H1 (cell line): ENCODE measurements around the gene IL6R. TPM values are rescaled to one million over a fixed set of nuclear protein-coding genes. Genes with fewer than 3 reads are reported as not detected.

Experiments used
- CTCF ChIA-PET: fragments of 300-600 bp; sonication (Branson Sonifier 250); formaldehyde crosslinking; loops from one replicate; lab custom pipeline; 2021; ENCODE audit not compliant: partially characterized antibody; lab: Charles Lee
- POLR2A ChIA-PET: fragments of 300-600 bp; sonication (Branson Sonifier 250); formaldehyde crosslinking; loops from one replicate; lab custom pipeline; 2021; ENCODE audit warnings: inconsistent platforms; ENCODE audit not compliant: partially characterized antibody; lab: Charles Lee
- DNase-seq, 2 experiments: peaks; one replicate each; pipeline versions ENCODE4 v3.0.0 to v3.0.0-alpha.2; 2010 to 2022; ENCODE audit warnings: low spot score in 2 of 2, low read depth in 1 of 2, mixed read lengths in 1 of 2
- FAIRE-seq: peaks from 2 replicates; lab custom pipeline; 2011; peaks lifted over from hg19 to GRCh38; lab: Jason Lieb, UNC
- H2AFZ ChIP-seq: 2 replicates; pipeline ENCODE4 v1.8.1; 2012; ENCODE audit warnings: low read length, inconsistent platforms
- H2AK5ac ChIP-seq: 2 replicates; pipeline ENCODE4 v1.6.1; 2013; ENCODE audit warnings: low read depth, low read length
- H2BK120ac ChIP-seq: replicated peaks from 2 replicates; pipeline ENCODE3; 2013; ENCODE audit warnings: low read depth, low read length, inconsistent platforms
- H2BK12ac ChIP-seq: 2 replicates; pipeline ENCODE4 v1.6.1; 2013; ENCODE audit warnings: low read depth, low read length
- H2BK15ac ChIP-seq: 2 replicates; pipeline ENCODE4 v1.6.1; 2013; ENCODE audit warnings: low read length
- H2BK20ac ChIP-seq: 2 replicates; pipeline ENCODE4 v1.6.1; 2013; ENCODE audit warnings: low read length
- H2BK5ac ChIP-seq: 2 replicates; pipeline ENCODE4 v1.6.1; 2013; ENCODE audit warnings: low read depth, low read length
- H3K14ac ChIP-seq: 2 replicates; pipeline ENCODE4 v1.6.1; 2013; ENCODE audit warnings: inconsistent platforms; ENCODE audit not compliant: insufficient read length
- H3K18ac ChIP-seq: 2 replicates; pipeline ENCODE4 v1.6.1; 2013; ENCODE audit warnings: low read length; ENCODE audit errors: extremely low read depth
- H3K23ac ChIP-seq: 2 replicates; pipeline ENCODE4 v1.6.1; 2013; ENCODE audit warnings: inconsistent platforms; ENCODE audit not compliant: insufficient read length
- H3K23me2 ChIP-seq: 2 replicates; pipeline ENCODE4 v1.6.1; 2013; ENCODE audit warnings: low read depth, low read length
- H3K27ac ChIP-seq: 2 replicates; pipeline ENCODE4 v1.6.1; 2011; ENCODE audit warnings: low read depth, low read length, inconsistent platforms
- H3K27me3 ChIP-seq, 4 experiments: replicated peaks in 1 of 4; 1 replicate in 1 of 4; 2 replicates in 3 of 4; pipeline versions ENCODE4 v1.6.1 to v1.8.1; 2011 to 2013; ENCODE audit warnings: low read length in 3 of 4, mild to moderate bottlenecking in 3 of 4, inconsistent platforms in 2 of 4, mixed read lengths in 2 of 4, moderate library complexity in 1 of 4; ENCODE audit not compliant: control insufficient read depth in 3 of 4, insufficient read depth in 3 of 4; ENCODE audit errors: extremely low read depth in 1 of 4
- H3K36me3 ChIP-seq, 4 experiments: 2 replicates each; pipeline versions ENCODE4 v1.6.1 to v1.8.1; 2011 to 2013; ENCODE audit warnings: mild to moderate bottlenecking in 4 of 4, low read length in 3 of 4, moderate library complexity in 2 of 4, control low read depth in 1 of 4, inconsistent platforms in 1 of 4; ENCODE audit not compliant: insufficient read depth in 4 of 4, control insufficient read depth in 2 of 4
- H3K4ac ChIP-seq: replicated peaks from 2 replicates; pipeline ENCODE3; 2013; ENCODE audit warnings: low read length, low read depth, mixed read lengths, inconsistent platforms; ENCODE audit not compliant: insufficient read length
- H3K4me1 ChIP-seq, 4 experiments: replicated peaks in 1 of 4; 1 replicate in 1 of 4; 2 replicates in 3 of 4; pipeline versions ENCODE4 v1.6.1 to v1.8.1; 2011 to 2013; ENCODE audit warnings: low read length in 3 of 4, inconsistent platforms in 2 of 4, mixed read lengths in 1 of 4; ENCODE audit not compliant: insufficient read depth in 4 of 4, control insufficient read depth in 3 of 4
- H3K4me2 ChIP-seq, 2 experiments: 2 replicates each; pipeline versions ENCODE4 v1.6.1 to v1.8.1; 2011 to 2013; ENCODE audit warnings: low read depth in 2 of 2, low read length in 2 of 2, control low read depth in 1 of 2, inconsistent platforms in 1 of 2, mild to moderate bottlenecking in 1 of 2; ENCODE audit not compliant: insufficient read depth in 1 of 2
- H3K4me3 ChIP-seq, 4 experiments: fragments of 200-600, 300-600 bp in 1 of 4; sonication (generic), shearing (Covaris generic), sonication (Bioruptor Twin) in 1 of 4; 2 replicates each; pipeline versions ENCODE4 v1.5.1 to v1.8.1; 2011 to 2016; ENCODE audit warnings: low read length in 4 of 4, low read depth in 3 of 4, control low read depth in 2 of 4, inconsistent platforms in 2 of 4, mild to moderate bottlenecking in 2 of 4, mixed read lengths in 1 of 4, moderate library complexity in 1 of 4; ENCODE audit not compliant: insufficient read depth in 2 of 4; ENCODE audit errors: extremely low read depth in 1 of 4
- H3K56ac ChIP-seq: replicated peaks from 2 replicates; pipeline ENCODE3; 2013; ENCODE audit warnings: low read depth, mild to moderate bottlenecking, mixed read lengths, low read length, inconsistent platforms; ENCODE audit not compliant: insufficient read length
- H3K79me1 ChIP-seq: 2 replicates; pipeline ENCODE4 v1.6.1; 2013; ENCODE audit warnings: low read depth, low read length, control low read depth
- H3K79me2 ChIP-seq, 2 experiments: 2 replicates each; pipeline versions ENCODE4 v1.6.1 to v1.8.1; 2012 to 2013; ENCODE audit warnings: low read length in 2 of 2, mild to moderate bottlenecking in 2 of 2, inconsistent platforms in 1 of 2; ENCODE audit not compliant: insufficient read depth in 2 of 2, control insufficient read depth in 1 of 2
- H3K9ac ChIP-seq, 4 experiments: replicated peaks in 1 of 4; 1 replicate in 1 of 4; 2 replicates in 3 of 4; pipeline versions ENCODE4 v1.6.1 to v1.8.1; 2011 to 2013; ENCODE audit warnings: low read depth in 3 of 4, low read length in 3 of 4, control low read depth in 2 of 4, mild to moderate bottlenecking in 2 of 4, moderate library complexity in 2 of 4, inconsistent platforms in 1 of 4; ENCODE audit errors: extremely low read depth in 1 of 4
- H3K9me3 ChIP-seq, 2 experiments: 2 replicates each; pipeline versions ENCODE4 v1.6.1 to v1.8.1; 2012 to 2013; ENCODE audit warnings: mild to moderate bottlenecking in 2 of 2, moderate library complexity in 2 of 2, control low read depth in 1 of 2, inconsistent platforms in 1 of 2, low read depth in 1 of 2, low read length in 1 of 2, mixed read lengths in 1 of 2; ENCODE audit not compliant: insufficient read depth in 2 of 2
- H4K20me1 ChIP-seq, 2 experiments: replicated peaks in 1 of 2; 2 replicates each; pipeline versions ENCODE3 to v1.8.1; 2011 to 2013; ENCODE audit warnings: inconsistent platforms in 2 of 2, low read length in 2 of 2, mild to moderate bottlenecking in 1 of 2; ENCODE audit not compliant: insufficient read depth in 2 of 2, control insufficient read depth in 1 of 2
- H4K5ac ChIP-seq: 2 replicates; pipeline ENCODE4 v1.6.1; 2013; ENCODE audit warnings: low read length, low read depth, mixed read lengths, inconsistent platforms; ENCODE audit not compliant: insufficient read length
- H4K8ac ChIP-seq: 2 replicates; pipeline ENCODE4 v1.8.0; 2013; ENCODE audit warnings: mild to moderate bottlenecking, moderate library complexity, low read length, inconsistent platforms; ENCODE audit not compliant: insufficient read depth; ENCODE audit errors: extremely low read depth
- H4K91ac ChIP-seq: replicated peaks from 2 replicates; pipeline ENCODE3; 2013; ENCODE audit warnings: low read length, mixed read lengths, inconsistent platforms; ENCODE audit not compliant: insufficient read length
- CTCF ChIP-seq, 3 experiments: IDR thresholded peaks; 1 replicate in 2 of 3; 2 replicates in 1 of 3; pipeline versions ENCODE4 v1.5.1 to v1.6.1; 2011; ENCODE audit warnings: low read length in 3 of 3, mild to moderate bottlenecking in 3 of 3, inconsistent platforms in 2 of 3, low read depth in 1 of 3, moderate library complexity in 1 of 3; ENCODE audit not compliant: insufficient read depth in 1 of 3; ENCODE audit errors: control extremely low read depth in 1 of 3
- HDAC6 ChIP-seq: IDR thresholded peaks from one replicate; pipeline ENCODE4 v1.7.1; 2012; ENCODE audit warnings: low read depth, mild to moderate bottlenecking, inconsistent platforms, low read length, moderate library complexity
- MAFK ChIP-seq: IDR thresholded peaks from 2 replicates; pipeline ENCODE4 v1.6.1; 2012; ENCODE audit warnings: low read depth, mild to moderate bottlenecking, improper control_type of control experiment, low read length
- NRF1 ChIP-seq: IDR thresholded peaks from 2 replicates; pipeline ENCODE4 v1.6.1; 2011; ENCODE audit warnings: mild to moderate bottlenecking, low read depth, low read length, improper control_type of control experiment
- RAD21 ChIP-seq, 2 experiments: IDR thresholded peaks in 1 of 2; conservative IDR thresholded peaks in 1 of 2; 2 replicates each; pipeline ENCODE4 v1.6.1; 2011; ENCODE audit warnings: low read depth in 2 of 2, low read length in 2 of 2, improper control_type of control experiment in 1 of 2, inconsistent platforms in 1 of 2, mild to moderate bottlenecking in 1 of 2, moderate library complexity in 1 of 2
- WGBS, 2 experiments: shearing (Covaris generic) in 1 of 2; methylation state at CpG; one replicate each; pipeline versions ENCODE4 v1.1.6 to v1.1.7; 2013 to 2015; ENCODE audit warnings: low lambda C conversion rate in 2 of 2, mixed read lengths in 2 of 2, inconsistent platforms in 1 of 2, low coverage in 1 of 2, missing lambda C conversion rate in 1 of 2; ENCODE audit not compliant: insufficient replicate concordance in 2 of 2, insufficient coverage in 1 of 2, insufficient read length in 1 of 2; ENCODE audit errors: extremely low coverage in 1 of 2, missing lambda C conversion rate in 1 of 2; 5-methylcytosine and 5-hydroxymethylcytosine counted together
- polyA plus RNA-seq, 7 experiments: library from polyadenylated mRNA; depleted of rRNA in 3 of 7; stranded (reverse) in 5 of 7; unstranded in 2 of 7; fragments of >200 nt in 5 of 7; fragments of 200-250 nt in 2 of 7; gene quantifications; 1 replicate in 5 of 7; 2 replicates in 1 of 7; 4 replicates in 1 of 7; pipeline versions ENCODE4 v1.2.1 to v1.2.3, GENCODE V29; 2011 to 2013; ENCODE audit warnings: missing spikeins in 2 of 7, mixed read lengths in 2 of 7
- total RNA-seq: library from RNA; stranded (reverse); fragmentation: NEBNext Ultra II Directional; extraction: Animal tissue kit (Norgen Biotek cat#: 25700); gene quantifications from 2 replicates; pipeline ENCODE4 v1.2.1, GENCODE V29; 2021

Gene IL6R
- total and polyA plus RNA-seq, 2 of the 8 experiments (the other 6 are each of a cell fraction or from before 2014, with no cell fraction given) = 2.3 to 3.0 TPM

DNA sequence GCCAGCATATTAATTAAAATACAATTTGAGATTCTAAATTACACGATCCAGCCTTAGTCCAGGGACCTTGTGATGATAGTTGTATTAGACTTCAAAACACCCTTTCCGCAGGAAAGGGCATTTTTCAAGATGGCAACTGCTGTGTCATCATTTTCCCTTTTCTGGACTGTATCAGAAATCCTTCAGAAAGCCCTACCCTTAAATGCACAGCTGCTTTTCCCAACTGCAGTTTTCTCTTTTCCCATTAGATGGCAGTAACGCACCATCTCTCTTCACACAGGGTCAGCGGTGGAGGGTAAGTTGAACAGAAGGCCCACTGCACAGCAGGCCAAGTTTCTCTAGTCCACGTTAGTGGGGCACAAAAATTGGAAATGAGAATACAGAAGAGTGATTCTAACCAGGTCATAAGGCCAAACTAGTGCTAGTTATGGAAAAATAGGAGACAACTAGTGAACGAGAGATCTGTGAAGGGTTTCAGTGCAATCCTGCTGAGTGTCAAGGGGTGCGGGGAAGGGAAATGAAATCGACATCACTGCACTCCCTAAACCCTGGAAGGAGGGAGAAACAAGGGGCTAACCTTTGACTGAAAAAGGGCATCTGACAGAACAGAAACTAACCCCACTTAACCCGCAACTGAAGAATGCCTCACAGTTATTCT lies 74.8 kb downstream of the IL6R start:
- no peak overlapping the region for H3K23ac ChIP-seq
- H4K91ac ChIP-seq = no peak overlapping the region
- no peak overlapping the region for H2BK20ac ChIP-seq
- H3K27ac ChIP-seq = no peak overlapping the region
- H2BK120ac ChIP-seq = no peak overlapping the region
- H3K27me3 ChIP-seq = no peaks in the 10 kb centered on the region
- H4K5ac ChIP-seq = no peak overlapping the region
- H3K79me1 ChIP-seq = no peaks in the 10 kb centered on the region
- TF ChIP-seq HDAC6 (no peak), NRF1 (no peak), MAFK (peak; percentile 18; the same call in 1 of the 2 replicates), CTCF (IDR thresholded peaks at IDR 0.05; ENCODE audit: control extremely low read depth in 1 of 3, insufficient read depth in 1 of 3, low read depth in 1 of 3, low read length in 3 of 3) (peak; percentile 35 to 89 (median 84)), RAD21 (IDR thresholded peaks at IDR 0.05 in 1 of 2, conservative IDR thresholded peaks at IDR 0.05 in 1 of 2; ENCODE audit: low read depth in 2 of 2, low read length in 2 of 2) (peak; percentile 96 to 97)
- no peaks in the 10 kb centered on the region for H3K9me3 ChIP-seq
- no peak overlapping the region for H3K56ac ChIP-seq
- H4K8ac ChIP-seq = no peak overlapping the region
- ChIA-PET POLR2A (interaction anchor here (1.0 to 1.4 kb wide), 4 partner anchors 73 to 98 kb away, joined by 3 read pairs; partner anchors contain the start of gene CHRNB2), CTCF (interaction anchor here (0.6 to 7.5 kb wide), 40 partner anchors 8 to 540 kb away, joined by 3 to 117 read pairs (median 4); partner anchors contain the start of gene SHE)
- H3K4ac ChIP-seq = no peak overlapping the region
- H3K4me2 ChIP-seq = no peak overlapping the region
- no peak overlapping the region for H3K14ac ChIP-seq
- DNase-seq (peak in 1 of 2 experiments; percentile 78), FAIRE-seq (peak; percentile 83)
- H4K20me1 ChIP-seq = no peaks in the 10 kb centered on the region
- H3K79me2 ChIP-seq = no peaks in the 10 kb centered on the region
- WGBS, 2 experiments = 41% methylated on average over 9 of the region's 9 CpGs; no CpG with 5 or more reads in 1 of the 2 experiments
- no peak overlapping the region for H2AK5ac ChIP-seq
- no peak overlapping the region for H2BK5ac ChIP-seq
- H2AFZ ChIP-seq = no peak overlapping the region
- H2BK15ac ChIP-seq = no peak overlapping the region
- no peaks in the 10 kb centered on the region for H3K36me3 ChIP-seq
- H3K4me3 ChIP-seq = no peak overlapping the region
- no peak overlapping the region for H2BK12ac ChIP-seq
- no peaks in the 10 kb centered on the region for H3K23me2 ChIP-seq
- H3K9ac ChIP-seq = no peak overlapping the region
- no peaks in the 10 kb centered on the region; a peak in 1 of 7 replicates for H3K4me1 ChIP-seq
- no peak overlapping the region for H3K18ac ChIP-seq
